ENCODE data around the gene APMAP. TPM values are rescaled to one million over a fixed set of nuclear protein-coding genes. Genes with fewer than 3 reads are reported as not detected.
"Not testable (repeated sequence)": the region's sequence is repeated elsewhere in the genome, so short reads cannot be mapped to it uniquely, and the experiment has no call there.

The APMAP gene
- total RNA-seq, 1 experiment from 2014 or later: 92.6 TPM

GRCh38 chr20:25008388-25009217, 16.1 kb upstream of the APMAP start:
- no peak for DNase-seq (ENCODE audit: low spot score)

- DNase-seq (ENCODE audit: low spot score): no peak
Measured at GRCh38 chr20:25007491-25008305, 15.1 kb upstream of the APMAP start.

- no peak for DNase-seq (ENCODE audit: low spot score)
Measured at GRCh38 chr20:25006431-25007167, 14.0 kb upstream of the APMAP start.

- DNase-seq (ENCODE audit: low spot score): no peak
Measured at GRCh38 chr20:25005661-25006060, 13.1 kb upstream of the APMAP start.

GRCh38 chr20:25005220-25005619, 12.7 kb upstream of the APMAP start:
- DNase-seq (ENCODE audit: low spot score): no peak

- no peak for DNase-seq (ENCODE audit: low spot score)
Measured at GRCh38 chr20:25003002-25003401, 10.5 kb upstream of the APMAP start.

- not testable (repeated sequence) for DNase-seq (ENCODE audit: low spot score)
Measured at GRCh38 chr20:25001323-25001722, 8.8 kb upstream of the APMAP start.

GRCh38 chr20:25000268-25000801, 7.8 kb upstream of the APMAP start:
- peak; percentile 90 for DNase-seq (ENCODE audit: low spot score)

GRCh38 chr20:24999568-24999967, 7.0 kb upstream of the APMAP start:
- no peak for DNase-seq (ENCODE audit: low spot score)

- no peak for DNase-seq (ENCODE audit: low spot score)
Measured at GRCh38 chr20:24998631-24999445, 6.3 kb upstream of the APMAP start.

GRCh38 chr20:24998121-24998520, 5.6 kb upstream of the APMAP start:
- DNase-seq (ENCODE audit: low spot score): no peak

GRCh38 chr20:24996449-24997377, 4.2 kb upstream of the APMAP start:
- peak; percentile 37 for DNase-seq (ENCODE audit: low spot score)

GRCh38 chr20:24995741-24996448, 3.3 kb upstream of the APMAP start:
- no peak for DNase-seq (ENCODE audit: low spot score)

GRCh38 chr20:24994470-24995368, 2.2 kb upstream of the APMAP start:
- DNase-seq (ENCODE audit: low spot score): peak; percentile 87

- DNase-seq (ENCODE audit: low spot score): no peak
Measured at GRCh38 chr20:24994186-24994465, 1.6 kb upstream of the APMAP start.

- DNase-seq (ENCODE audit: low spot score): peak; percentile 74
Measured at GRCh38 chr20:24993337-24994185, 1.0 kb upstream of the APMAP start.

- peak; percentile 41 for DNase-seq (ENCODE audit: low spot score)
Measured at GRCh38 chr20:24991897-24992486, 559 bp downstream of the APMAP start.
